Measurements from ENCODE around the gene MRPS15.

Gene MRPS15

GRCh38 chr1:36419569-36419968, 44.6 kb downstream of the MRPS15 start:
- DNase-seq (ENCODE audit: low spot score): no peak

GRCh38 chr1:36419140-36419539, 45.0 kb downstream of the MRPS15 start:
- no peak for DNase-seq (ENCODE audit: low spot score)

GRCh38 chr1:36417931-36418330, 46.3 kb downstream of the MRPS15 start:
- DNase-seq (ENCODE audit: low spot score): no peak

GRCh38 chr1:36415661-36416326, 48.4 kb downstream of the MRPS15 start:
- DNase-seq (ENCODE audit: low spot score): no peak

- DNase-seq (ENCODE audit: low spot score): no peak
Measured at GRCh38 chr1:36414384-36414783, 49.8 kb downstream of the MRPS15 start.

GRCh38 chr1:36411674-36412648, 52.2 kb downstream of the MRPS15 start:
- no peak for DNase-seq (ENCODE audit: low spot score)

- no peak for DNase-seq (ENCODE audit: low spot score)
Measured at GRCh38 chr1:36408479-36408878, 55.7 kb downstream of the MRPS15 start.

- DNase-seq (ENCODE audit: low spot score): no peak
Measured at GRCh38 chr1:36406440-36406839, 57.7 kb downstream of the MRPS15 start.
